Measurements from ENCODE around the gene MRPL58. TPM values are rescaled to one million over a fixed set of nuclear protein-coding genes. Genes with fewer than 3 reads are reported as not detected.
"Not testable (repeated sequence)": the region's sequence is repeated elsewhere in the genome, so short reads cannot be mapped to it uniquely, and the experiment has no call there.

MRPL58 gene
- total RNA-seq, 2 experiments from 2014 or later = 41.2 to 46.2 TPM

DNA sequence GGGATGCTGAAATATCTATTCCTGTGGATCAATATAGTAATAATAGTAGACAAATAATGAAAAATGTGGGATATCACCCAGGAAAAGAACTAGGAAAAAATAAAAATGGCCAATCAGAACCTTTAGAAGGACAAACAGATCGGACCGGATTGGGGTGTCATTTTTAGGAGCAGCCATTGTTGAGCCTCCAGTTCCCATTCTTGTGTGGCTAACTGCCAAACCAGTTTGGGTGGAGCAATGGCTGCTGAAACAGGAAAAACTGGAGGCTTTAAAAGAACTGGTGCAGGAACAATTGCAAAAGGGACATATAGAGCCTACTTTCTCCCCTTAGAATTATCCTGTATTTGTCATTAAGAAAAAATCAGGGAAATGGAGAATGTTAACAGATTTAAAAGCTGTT lies 14.2 kb downstream of the MRPL58 start:
- DNase-seq, H3K27ac Mint-ChIP-seq, CTCF ChIA-PET, POLR2A ChIA-PET, H3K4me3 Mint-ChIP-seq: not testable (repeated sequence)
- Mint-ChIP-seq H3K9me3 (peaks cover 30% of the 10 kb centered on the region), H3K4me1 (peaks cover 33% of the 10 kb centered on the region), H3K36me3 (ENCODE audit: low read depth) (peaks cover 40% of the 10 kb centered on the region), H3K27me3 (peaks cover 12% of the 10 kb centered on the region)

- Mint-ChIP-seq H3K4me3 (no peak overlapping the region), H3K9me3 (peaks cover 20% of the 10 kb centered on the region), H3K27me3 (peaks cover 24% of the 10 kb centered on the region), H3K36me3 (ENCODE audit: low read depth) (peaks cover 13% of the 10 kb centered on the region), H3K27ac (no peak overlapping the region), H3K4me1 (peaks cover 37% of the 10 kb centered on the region)
- no peak for DNase-seq
- ChIA-PET POLR2A (no interaction called here), CTCF (no interaction called here)
These were observed 17.7 kb downstream of the MRPL58 start for GRCh38 chr17:75030161-75030560.

- POLR2A ChIA-PET = no interaction called here
- CTCF ChIA-PET = interaction anchor here (0.5 to 1.6 kb wide), 8 partner anchors 9 to 546 kb away, joined by 3 to 9 read pairs (median 4); partner anchors contain the start of gene MRPL58
- Mint-ChIP-seq H3K27me3 (peaks cover 17% of the 10 kb centered on the region), H3K36me3 (ENCODE audit: low read depth) (peaks cover 10% of the 10 kb centered on the region), H3K4me1 (peaks cover 49% of the 10 kb centered on the region), H3K27ac (peak overlapping the region; percentile 63), H3K4me3 (peak overlapping the region; percentile 49), H3K9me3 (peaks cover 7% of the 10 kb centered on the region)
- DNase-seq = peak; percentile 47
These were observed 19.7 kb downstream of the MRPL58 start for GRCh38 chr17:75031972-75032719.

DNA sequence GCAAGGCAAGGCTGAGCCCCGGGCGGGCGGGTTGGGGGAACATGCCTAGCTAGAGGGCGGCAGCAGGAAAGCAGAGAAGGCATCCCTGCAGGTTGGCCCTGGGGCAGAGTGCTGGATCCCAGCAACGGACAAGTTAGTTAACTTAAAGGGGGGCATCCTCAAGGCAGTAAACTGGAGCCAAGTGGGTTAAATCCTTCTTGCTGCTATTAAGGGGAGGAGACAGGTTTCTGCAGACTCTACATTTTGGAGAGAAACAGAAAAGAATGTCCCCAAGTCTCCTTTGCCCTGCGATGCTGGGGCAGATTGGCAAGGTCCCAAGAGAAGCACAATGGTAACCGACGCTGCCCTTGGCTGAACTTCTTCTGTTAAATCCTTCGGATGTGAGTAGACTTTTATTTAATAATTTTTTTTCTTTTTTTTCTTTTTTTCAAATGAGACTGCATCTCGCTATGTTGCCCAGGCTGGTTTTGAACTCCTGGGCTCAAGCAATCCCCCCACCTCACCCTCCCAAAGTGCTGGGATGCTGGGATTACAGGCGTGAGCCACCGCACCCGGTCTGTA lies 20.3 kb downstream of the MRPL58 start:
- DNase-seq = no peak
- H3K36me3 Mint-ChIP-seq (ENCODE audit: low read depth) = peaks cover 10% of the 10 kb centered on the region
- POLR2A ChIA-PET = no interaction called here
- peaks cover 53% of the 10 kb centered on the region for H3K4me1 Mint-ChIP-seq
- CTCF ChIA-PET = interaction anchor here (0.6 to 1.6 kb wide), 3 partner anchors 10 to 545 kb away, joined by 3 to 9 read pairs (median 4); no protein-coding TSS in a partner anchor
- H3K27ac Mint-ChIP-seq = no peak overlapping the region
- H3K9me3 Mint-ChIP-seq = peaks cover 6% of the 10 kb centered on the region
- peaks cover 17% of the 10 kb centered on the region for H3K27me3 Mint-ChIP-seq
- peak overlapping the region; percentile 49 for H3K4me3 Mint-ChIP-seq

DNA sequence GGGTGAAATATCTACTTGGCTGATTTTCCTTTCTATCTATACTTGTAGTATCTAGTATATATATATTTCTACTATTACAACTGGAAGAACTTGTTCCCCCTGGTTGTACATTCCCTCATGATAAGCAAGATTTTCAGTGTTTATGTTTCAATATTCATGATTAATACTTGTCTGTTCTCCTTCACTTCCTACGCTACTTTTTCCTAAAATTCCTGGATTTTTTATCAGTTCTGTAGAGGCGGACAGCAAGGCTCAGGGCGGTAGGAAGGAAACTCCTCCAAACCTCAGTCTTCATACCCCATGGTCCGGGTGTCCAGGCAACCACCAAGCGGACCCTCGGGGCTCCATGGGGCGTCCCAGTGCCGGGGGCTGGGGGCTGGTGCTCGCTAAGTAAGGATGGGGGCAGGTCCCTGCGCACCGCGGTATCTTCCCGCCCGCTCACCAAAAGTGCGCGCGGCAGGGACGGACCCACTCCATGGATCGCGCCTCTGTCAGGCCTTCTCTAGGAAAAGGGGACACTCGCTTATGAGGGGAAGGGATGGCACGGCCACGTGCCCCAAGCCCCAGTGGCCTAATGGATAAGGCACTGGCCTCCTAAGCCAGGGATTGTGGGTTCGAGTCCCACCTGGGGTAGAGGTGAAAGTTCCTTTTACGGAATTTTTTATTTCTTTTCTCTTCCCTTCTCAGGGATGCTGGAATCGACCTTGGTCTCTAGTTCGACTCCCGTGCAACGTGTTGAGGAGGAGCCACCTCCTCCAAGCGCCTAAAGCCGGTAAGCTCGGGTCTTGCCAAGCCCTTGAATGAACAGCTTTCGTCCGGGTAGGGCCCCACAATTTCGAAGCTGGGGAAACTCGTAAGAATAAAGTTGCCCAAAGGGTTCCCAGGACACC lies 21.1 kb downstream of the MRPL58 start:
- peaks cover 15% of the 10 kb centered on the region for H3K27me3 Mint-ChIP-seq
- peak; percentile 75 for DNase-seq
- H3K36me3 Mint-ChIP-seq (ENCODE audit: low read depth) = peaks cover 15% of the 10 kb centered on the region

DNA sequence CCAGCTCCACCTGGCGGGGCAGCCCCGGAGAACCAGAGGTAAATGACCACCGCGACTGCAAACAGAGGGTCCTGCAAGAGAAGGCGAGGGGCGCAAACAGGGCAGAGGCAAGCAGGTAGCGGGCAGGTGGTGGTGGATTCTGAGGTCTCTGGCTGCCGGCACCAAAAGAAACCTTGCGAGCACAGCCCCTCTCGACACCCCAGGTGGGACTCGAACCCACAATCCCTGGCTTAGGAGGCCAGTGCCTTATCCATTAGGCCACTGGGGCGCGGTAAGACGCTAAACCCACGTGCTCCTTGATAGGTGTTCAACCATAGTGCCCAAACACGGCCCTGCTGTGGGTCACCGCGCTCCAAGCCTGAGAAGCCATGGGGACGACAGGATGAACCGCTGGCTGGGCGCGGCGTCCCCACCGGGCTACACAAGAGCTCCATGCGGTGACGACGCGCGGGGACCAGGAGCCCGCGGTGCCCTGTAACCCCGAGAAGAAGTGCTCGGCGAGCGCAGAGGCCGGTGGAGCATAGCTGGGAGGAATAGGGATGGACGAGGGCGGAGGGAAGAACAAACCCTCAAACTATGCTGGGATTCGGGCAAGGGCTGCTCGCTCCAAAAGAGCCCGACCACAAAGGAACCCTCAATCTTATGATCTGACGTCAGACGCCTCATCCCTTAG lies 21.9 kb downstream of the MRPL58 start:
- Mint-ChIP-seq H3K27ac (peak overlapping the region; percentile 99), H3K36me3 (ENCODE audit: low read depth) (peaks cover 20% of the 10 kb centered on the region), H3K4me1 (peaks cover 55% of the 10 kb centered on the region), H3K4me3 (peak overlapping the region; percentile 83), H3K27me3 (peaks cover 15% of the 10 kb centered on the region), H3K9me3 (peaks cover 6% of the 10 kb centered on the region)
- POLR2A ChIA-PET = interaction anchor here (0.7 kb wide), 1 partner anchor 50 kb away, joined by 6 read pairs; no protein-coding TSS in a partner anchor
- CTCF ChIA-PET = interaction anchor here (0.5 to 2.4 kb wide), 9 partner anchors 8 to 374 kb away, joined by 3 to 12 read pairs (median 3); partner anchors contain the start of gene MRPL58
- DNase-seq = peak; percentile 79

More for the DNA sequence above, 21.1 kb downstream of the MRPL58 start:
- Mint-ChIP-seq H3K4me1 (peaks cover 53% of the 10 kb centered on the region), H3K27ac (peak overlapping the region; percentile 99), H3K4me3 (peak overlapping the region; percentile 83), H3K9me3 (peaks cover 6% of the 10 kb centered on the region)
- ChIA-PET POLR2A (no interaction called here), CTCF (interaction anchor here (0.9 to 2.4 kb wide), 5 partner anchors 21 to 154 kb away, joined by 3 to 12 read pairs (median 4); partner anchors contain the start of gene MRPL58)

DNA sequence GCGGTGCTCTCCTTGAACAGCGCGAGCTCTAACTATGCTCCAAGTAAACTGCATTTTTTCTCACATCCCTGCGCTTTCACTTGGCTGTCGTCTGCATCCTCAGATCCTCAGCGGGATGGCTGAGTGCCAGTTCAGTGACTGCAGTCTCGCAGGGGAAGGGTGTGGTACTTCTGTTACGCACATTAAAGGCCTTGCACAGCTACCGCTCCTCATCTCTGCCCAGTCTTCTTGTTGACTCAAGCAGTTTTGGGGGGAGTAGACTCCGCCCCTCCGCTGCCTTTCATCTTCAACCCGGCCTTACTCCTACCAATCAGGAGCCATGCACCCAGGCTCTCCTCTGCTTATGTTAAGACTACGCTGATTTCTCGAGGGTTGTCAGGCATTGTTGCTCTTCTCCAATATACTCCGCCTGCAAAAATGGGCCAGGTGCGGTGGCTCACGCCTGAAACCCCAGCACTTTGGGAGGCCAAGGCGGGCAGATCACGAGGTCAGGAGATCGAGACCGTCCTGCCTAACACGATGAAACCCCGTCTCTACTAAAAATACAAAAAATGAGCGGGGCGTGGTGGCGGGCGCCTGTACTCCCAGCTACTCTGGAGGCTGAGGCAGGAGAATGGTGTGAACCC lies 24.3 kb downstream of the MRPL58 start:
- Mint-ChIP-seq H3K27ac (peak overlapping the region; percentile 99), H3K36me3 (ENCODE audit: low read depth) (peaks cover 33% of the 10 kb centered on the region), H3K9me3 (no peaks in the 10 kb centered on the region), H3K4me1 (peaks cover 52% of the 10 kb centered on the region), H3K4me3 (peak overlapping the region; percentile 62), H3K27me3 (peaks cover 12% of the 10 kb centered on the region)
- POLR2A ChIA-PET = interaction anchor here (0.5 kb wide), 1 partner anchor 13 kb away, joined by 3 read pairs; no protein-coding TSS in a partner anchor
- CTCF ChIA-PET = interaction anchor here (0.9 to 1.0 kb wide), 2 partner anchors 10 to 25 kb away, joined by 3 to 4 read pairs; partner anchors contain the start of genes ATP5PD and MRPL58
- DNase-seq = peak; percentile 89

DNA sequence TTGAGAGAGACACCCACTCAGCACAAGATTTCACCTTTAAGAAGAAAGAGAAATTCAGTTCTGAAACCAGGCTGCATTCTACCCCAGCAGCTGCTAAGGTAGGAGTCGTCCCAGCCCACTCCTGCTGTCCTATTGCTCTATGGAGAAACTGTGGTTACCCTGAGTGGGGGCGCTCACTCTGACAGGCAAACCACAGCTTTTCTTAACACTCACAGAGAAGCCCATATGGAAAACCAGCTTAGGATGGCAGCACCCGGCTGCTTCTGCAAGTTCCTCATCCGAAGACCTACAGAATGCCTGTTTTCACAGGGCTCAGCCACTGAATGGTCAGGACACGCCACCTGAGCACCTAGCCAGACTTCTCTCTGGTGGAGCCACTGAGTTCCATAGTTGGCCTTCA lies 26.8 kb downstream of the MRPL58 start:
- Mint-ChIP-seq H3K36me3 (ENCODE audit: low read depth) (peaks cover 39% of the 10 kb centered on the region), H3K9me3 (no peaks in the 10 kb centered on the region), H3K4me1 (peaks cover 34% of the 10 kb centered on the region), H3K27me3 (peaks cover 3% of the 10 kb centered on the region), H3K4me3 (no peak overlapping the region), H3K27ac (no peak overlapping the region)
- no peak for DNase-seq
- ChIA-PET POLR2A (no interaction called here), CTCF (interaction anchor here (0.9 to 1.2 kb wide), 4 partner anchors 20 to 231 kb away, joined by 3 to 5 read pairs (median 3); partner anchors contain the start of genes MIF4GD and MRPL58)

DNA sequence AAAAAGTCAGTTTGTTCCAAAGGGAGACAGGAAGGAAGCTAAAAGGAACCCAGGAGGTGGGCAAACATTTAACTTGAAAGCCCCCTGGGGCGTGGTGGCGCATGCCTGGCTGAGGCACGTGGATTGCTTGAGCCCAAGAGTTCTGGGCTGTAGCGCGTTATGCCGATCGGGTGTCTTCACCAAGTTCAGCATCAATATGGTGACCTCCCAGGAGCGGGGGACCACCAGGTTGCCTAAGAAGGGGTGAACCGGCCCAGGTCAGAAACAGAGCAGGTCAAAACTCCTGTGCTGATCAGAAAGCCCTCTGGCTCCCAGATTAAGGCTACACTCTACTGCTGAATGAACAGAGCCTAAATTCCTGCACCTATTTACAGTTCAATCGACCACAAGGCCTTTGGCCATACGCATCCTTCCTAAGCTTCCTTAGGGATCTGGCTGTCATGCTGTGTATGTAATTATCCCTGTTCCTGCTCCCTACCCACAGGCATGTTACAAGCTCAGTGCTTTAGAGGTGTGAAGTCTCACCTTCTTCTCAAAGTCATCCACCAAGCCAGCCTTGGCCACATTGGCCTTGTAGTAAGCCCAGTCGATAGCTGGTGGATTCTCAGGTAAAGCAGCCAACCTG lies 29.3 kb downstream of the MRPL58 start:
- H3K4me3 Mint-ChIP-seq = no peak overlapping the region
- DNase-seq = no peak

DNA sequence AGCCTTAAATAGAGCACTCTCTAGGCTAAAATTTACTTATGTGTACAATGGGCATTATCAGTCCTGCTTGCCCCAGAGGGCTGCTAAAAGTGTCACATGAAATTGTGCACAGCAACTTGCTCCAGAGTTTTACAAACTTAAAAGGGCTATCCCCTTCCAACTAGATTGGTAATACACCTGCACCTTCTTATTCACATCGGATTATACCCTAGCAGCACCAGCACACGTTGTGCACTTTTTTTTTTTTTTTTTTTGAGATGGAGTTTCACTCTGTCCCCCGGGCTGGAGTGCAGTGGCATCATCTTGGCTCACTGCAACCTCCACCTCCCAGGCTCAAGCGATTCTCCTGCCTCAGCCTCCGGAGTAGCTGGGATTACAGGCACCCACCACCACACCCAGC lies 31.3 kb downstream of the MRPL58 start:
- CTCF ChIA-PET = interaction anchor here (1.3 kb wide), 1 partner anchor 24 kb away, joined by 3 read pairs; no protein-coding TSS in a partner anchor

More for the DNA sequence above, 29.3 kb downstream of the MRPL58 start:
- no peaks in the 10 kb centered on the region for H3K9me3 Mint-ChIP-seq
- ChIA-PET POLR2A (interaction anchor here (0.6 kb wide), 1 partner anchor 67 kb away, joined by 3 read pairs; no protein-coding TSS in a partner anchor), CTCF (interaction anchor here (0.6 to 1.5 kb wide), 6 partner anchors 7 to 761 kb away, joined by 3 to 4 read pairs (median 3); partner anchors contain the start of gene MRPL58)
- peaks cover 39% of the 10 kb centered on the region for H3K36me3 Mint-ChIP-seq (ENCODE audit: low read depth)
- peak overlapping the region; percentile 62 for H3K27ac Mint-ChIP-seq
- no peaks in the 10 kb centered on the region for H3K27me3 Mint-ChIP-seq
- peaks cover 29% of the 10 kb centered on the region for H3K4me1 Mint-ChIP-seq

DNA sequence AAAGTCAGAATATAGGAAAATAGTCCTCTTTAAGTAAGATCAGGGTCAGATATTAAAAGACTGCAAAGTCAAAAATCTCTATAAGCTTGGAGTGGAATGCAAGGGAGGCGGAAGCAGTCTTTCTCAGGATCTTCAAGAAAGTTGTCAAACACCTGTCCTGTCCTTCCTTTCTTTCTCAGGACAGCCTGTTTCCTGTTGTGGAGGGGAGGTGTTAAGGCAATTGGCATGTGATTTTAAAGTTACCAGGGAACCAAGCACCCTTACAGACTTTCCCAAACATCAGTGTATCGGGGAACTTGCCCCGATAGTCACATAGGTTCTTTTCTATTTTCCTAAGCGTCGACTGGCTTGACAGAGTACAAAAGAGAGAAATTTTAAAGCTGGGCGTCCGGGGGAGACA lies 32.2 kb downstream of the MRPL58 start:
- Mint-ChIP-seq H3K4me3 (peak overlapping the region; percentile 37), H3K27ac (peak overlapping the region; percentile 66), H3K36me3 (ENCODE audit: low read depth) (peaks cover 31% of the 10 kb centered on the region), H3K27me3 (no peaks in the 10 kb centered on the region), H3K4me1 (peaks cover 42% of the 10 kb centered on the region), H3K9me3 (no peaks in the 10 kb centered on the region)
- POLR2A ChIA-PET = no interaction called here
- CTCF ChIA-PET = no interaction called here
- no peak for DNase-seq

More for the DNA sequence above, 31.3 kb downstream of the MRPL58 start:
- POLR2A ChIA-PET, H3K27ac Mint-ChIP-seq, DNase-seq, H3K4me3 Mint-ChIP-seq, H3K27me3 Mint-ChIP-seq, H3K9me3 Mint-ChIP-seq: not testable (repeated sequence)
- peaks cover 35% of the 10 kb centered on the region for H3K4me1 Mint-ChIP-seq
- H3K36me3 Mint-ChIP-seq (ENCODE audit: low read depth) = peaks cover 31% of the 10 kb centered on the region

All from activated CD4-positive, alpha-beta T cell treated with anti-CD3 and anti-CD28 coated beads, Interleukin-2, amount 10 ng/mL, durations not matched to agents 7 days and 5 days (primary cell).